Cardiac muscle cell (in vitro differentiated cells and primary cell): ENCODE measurements around the gene MAVS. TPM values are rescaled to one million over a fixed set of nuclear protein-coding genes. Genes with fewer than 3 reads are reported as not detected.

ENCODE experiments used
- DNase-seq, 2 donors: peaks; one replicate each; pipeline versions ENCODE4 v3.0.0 to v3.0.0-alpha.2; 2010 to 2017; ENCODE audit warnings: low read depth in 1 of 2, low spot score in 1 of 2
- H3K27ac ChIP-seq: fragments of 200-600 bp; sonication (generic); 2 replicates; pipeline ENCODE4 v1.5.1; 2016
- H3K27me3 ChIP-seq: fragments of 200-600 bp; sonication (generic); 2 replicates; pipeline ENCODE4 v1.6.0; 2016; ENCODE audit warnings: control low read depth
- H3K36me3 ChIP-seq: fragments of 200-600 bp; sonication (generic); 2 replicates; pipeline ENCODE4 v1.5.1; 2016; ENCODE audit warnings: control low read depth
- H3K4me1 ChIP-seq: fragments of 200-600 bp; sonication (generic); 2 replicates; pipeline ENCODE4 v1.8.1; 2017; ENCODE audit warnings: low read depth, mild to moderate bottlenecking, mixed run types
- H3K4me3 ChIP-seq: fragments of 200-600 bp; sonication (generic); 2 replicates; pipeline ENCODE4 v1.5.1; 2016; ENCODE audit warnings: mild to moderate bottlenecking
- H3K9me3 ChIP-seq: fragments of 200-600 bp; sonication (generic); 2 replicates; pipeline ENCODE4 v1.5.1; 2017; ENCODE audit warnings: low read depth, mild to moderate bottlenecking, control low read depth
- CTCF ChIP-seq: IDR thresholded peaks from 2 replicates; pipeline ENCODE4 v1.5.1; 2012; ENCODE audit warnings: low read depth, mild to moderate bottlenecking, low read length
- polyA plus RNA-seq: library from polyadenylated mRNA; unstranded; fragments of >200 nt; fragmentation: Nextera tagmentation; extraction: Ambion mirVana; gene quantifications from 2 replicates; pipeline ENCODE4 v1.2.1, GENCODE V29; 2016
- total RNA-seq: library from RNA; depleted of rRNA; stranded (reverse); fragments of >200 nt; gene quantifications from 2 replicates; pipeline ENCODE4 v1.2.3, GENCODE V29; 2016

The MAVS gene
- total and polyA plus RNA-seq, 2 experiments from 2014 or later = 15.0 to 40.9 TPM

GRCh38 chr20:3885715-3886114, 39.1 kb downstream of the MAVS start:
- Histone ChIP-seq H3K4me3 (no peak overlapping the region), H3K27me3 (no peaks in the 10 kb centered on the region), H3K36me3 (no peaks in the 10 kb centered on the region), H3K4me1 (peaks cover 10% of the 10 kb centered on the region), H3K9me3 (no peaks in the 10 kb centered on the region), H3K27ac (no peak overlapping the region)
- DNase-seq = no peak
- no peak for TF ChIP-seq CTCF

- DNase-seq = no peak
- Histone ChIP-seq H3K9me3 (no peaks in the 10 kb centered on the region), H3K27me3 (no peaks in the 10 kb centered on the region), H3K27ac (peak overlapping the region; percentile 89), H3K4me3 (peak overlapping the region; percentile 89), H3K4me1 (peaks cover 20% of the 10 kb centered on the region), H3K36me3 (no peaks in the 10 kb centered on the region)
- no peak for TF ChIP-seq CTCF
These were observed 41.4 kb downstream of the MAVS start for GRCh38 chr20:3887876-3888620.

- peak within 1 kb of the TSS; percentile 89 for H3K4me3 ChIP-seq
- H3K36me3 ChIP-seq = no peaks in the 10 kb centered on the region
- peaks cover 20% of the 10 kb centered on the region for H3K4me1 ChIP-seq
- TF ChIP-seq CTCF = peak; percentile 55
- H3K9me3 ChIP-seq = no peaks in the 10 kb centered on the region
- H3K27me3 ChIP-seq = no peaks in the 10 kb centered on the region
- H3K27ac ChIP-seq = peak within 1 kb of the TSS; percentile 89
- peak; percentile 99 to 100 for DNase-seq
These were observed 42.2 kb downstream of the MAVS start, which contains the start of gene PANK2 for GRCh38 chr20:3888622-3889488. TSS of gene PANK2 (plus strand) at chr20:3889387.

GRCh38 chr20:3889489-3890397, 43.1 kb downstream of the MAVS start:
- TF ChIP-seq CTCF = no peak
- H3K9me3 ChIP-seq = no peaks in the 10 kb centered on the region
- DNase-seq = peak in 1 of 2 donors; percentile 13

GRCh38 chr20:3890398-3890751, 43.7 kb downstream of the MAVS start:
- peak; percentile 29 to 39 for DNase-seq
- TF ChIP-seq CTCF = no peak
- H3K9me3 ChIP-seq = no peaks in the 10 kb centered on the region
- peak overlapping the region; percentile 89 for H3K4me3 ChIP-seq
- H3K36me3 ChIP-seq = no peaks in the 10 kb centered on the region
- H3K4me1 ChIP-seq = peaks cover 20% of the 10 kb centered on the region
- no peaks in the 10 kb centered on the region for H3K27me3 ChIP-seq
- H3K27ac ChIP-seq = peak overlapping the region; percentile 84

More at GRCh38 chr20:3889489-3890397, 43.1 kb downstream of the MAVS start:
- Histone ChIP-seq H3K4me3 (peak overlapping the region; percentile 89), H3K27ac (peak overlapping the region; percentile 84), H3K36me3 (no peaks in the 10 kb centered on the region), H3K4me1 (peaks cover 20% of the 10 kb centered on the region), H3K27me3 (no peaks in the 10 kb centered on the region)
